Caco-2 (cell line): ENCODE results near the gene PPP1CC. TPM values are rescaled to one million over a fixed set of nuclear protein-coding genes. Genes with fewer than 3 reads are reported as not detected.

Experiments used
- BruUV-seq: library from RNA; stranded (reverse); fragments of 400-500 nt; replicated peaks from 2 replicates; lab custom pipeline; 2021; lab: Mats Ljungman, UMichigan
- CTCF ChIA-PET: fragments of 300-600 bp; sonication (Branson Sonifier 250); formaldehyde crosslinking; loops from one replicate; lab custom pipeline; 2022; ENCODE audit warnings: antibody characterized with exemption; lab: Charles Lee
- POLR2A ChIA-PET: fragments of 300-600 bp; sonication (Branson Sonifier 250); formaldehyde crosslinking; loops from one replicate; lab custom pipeline; 2022; ENCODE audit warnings: antibody characterized with exemption; lab: Charles Lee
- DNase-seq, 2 experiments: peaks; one replicate each; pipeline versions ENCODE4 v3.0.0 to v3.0.0-alpha.2; 2020 to 2022
- H3K27me3 ChIP-seq: replicated peaks from 2 replicates; pipeline ENCODE4 v1.6.0; 2011; ENCODE audit warnings: low read length; ENCODE audit not compliant: control insufficient read depth, insufficient read depth
- H3K36me3 ChIP-seq: 2 replicates; pipeline ENCODE4 v1.5.1; 2011; ENCODE audit warnings: low read length; ENCODE audit not compliant: control insufficient read depth, insufficient read depth
- H3K4me1 ChIP-seq: fragments of 250-450 bp; sonication (Bioruptor Pico); 2 replicates; pipeline ENCODE4 v1.5.1; 2020; ENCODE audit warnings: mild to moderate bottlenecking
- H3K4me3 ChIP-seq: 2 replicates; pipeline ENCODE4 v1.5.1; 2011; ENCODE audit warnings: low read depth, mild to moderate bottlenecking, control low read depth, low read length
- H3K9me3 ChIP-seq: fragments of 250-450 bp; sonication (Bioruptor Pico); 2 replicates; pipeline ENCODE4 v1.5.1; 2020; ENCODE audit warnings: mild to moderate bottlenecking, moderate library complexity
- H3K27ac Mint-ChIP-seq: one replicate; pipeline ENCODE4 v1.8.0; 2022; ENCODE audit warnings: mixed read lengths; ENCODE audit not compliant: unreplicated experiment
- H3K27me3 Mint-ChIP-seq: one replicate; pipeline ENCODE4 v1.8.0; 2022; ENCODE audit warnings: mixed read lengths; ENCODE audit not compliant: insufficient read depth, unreplicated experiment
- H3K36me3 Mint-ChIP-seq: one replicate; pipeline ENCODE4 v1.8.0; 2022; ENCODE audit warnings: mild to moderate bottlenecking, mixed read lengths; ENCODE audit not compliant: insufficient read depth, unreplicated experiment
- H3K4me1 Mint-ChIP-seq: one replicate; pipeline ENCODE4 v1.8.0; 2022; ENCODE audit warnings: low read depth, mixed read lengths; ENCODE audit not compliant: unreplicated experiment
- H3K4me3 Mint-ChIP-seq: one replicate; pipeline ENCODE4 v1.8.0; 2022; ENCODE audit warnings: mild to moderate bottlenecking, moderate library complexity, mixed read lengths; ENCODE audit not compliant: unreplicated experiment
- H3K9me3 Mint-ChIP-seq: one replicate; pipeline ENCODE4 v1.8.0; 2022; ENCODE audit warnings: mixed read lengths; ENCODE audit not compliant: unreplicated experiment
- CTCF ChIP-seq, 2 experiments: fragments of 200-600 bp in 1 of 2; IDR thresholded peaks; 1 replicate in 1 of 2; 2 replicates in 1 of 2; pipeline versions ENCODE4 v1.5.1 to v1.8.0; 2011 to 2022; ENCODE audit warnings: antibody characterized with exemption in 1 of 2, control low read depth in 1 of 2, inconsistent platforms in 1 of 2, low read depth in 1 of 2, low read length in 1 of 2, mild to moderate bottlenecking in 1 of 2, moderate library complexity in 1 of 2; ENCODE audit not compliant: insufficient read depth in 1 of 2, severe bottlenecking in 1 of 2, unreplicated experiment in 1 of 2
- intact Hi-C: fragments of 100-400 bp; cut with micrococcal nuclease; formaldehyde crosslinking; loops from one replicate; pipeline ENCODE4 v1.10.0; 2022; ENCODE audit not compliant: unreplicated experiment
- total RNA-seq: library from RNA; stranded (reverse); gene quantifications from 2 replicates; pipeline ENCODE4 v1.2.3, GENCODE V29; 2022

Gene PPP1CC
- total RNA-seq, 1 experiment from 2014 or later: 213 TPM

- ChIA-PET CTCF (no interaction called here), POLR2A (no interaction called here)
- intact Hi-C loops: loop anchor here (10.0 kb wide), 1 partner anchor 223 kb away; the partner anchor contains the start of genes FAM216A and GPN3
- Mint-ChIP-seq H3K4me3 (peak overlapping the region; percentile 60), H3K9me3 (no peaks in the 10 kb centered on the region), H3K27me3 (peaks cover 8% of the 10 kb centered on the region), H3K27ac (no peak overlapping the region), H3K4me1 (peaks cover 16% of the 10 kb centered on the region), H3K36me3 (no peaks in the 10 kb centered on the region)
- H3K4me3 ChIP-seq: no peak overlapping the region
- no peaks in the 10 kb centered on the region for H3K9me3 ChIP-seq
- BruUV-seq: no TSS peak
- no peak for TF ChIP-seq CTCF (IDR thresholded peaks at IDR 0.05; ENCODE audit: insufficient read depth in 1 of 2, low read depth in 1 of 2, low read length in 1 of 2, severe bottlenecking in 1 of 2, unreplicated experiment in 1 of 2)
- no peak for DNase-seq
- no peaks in the 10 kb centered on the region for H3K36me3 ChIP-seq
- H3K4me1 ChIP-seq: no peaks in the 10 kb centered on the region
- no peaks in the 10 kb centered on the region for H3K27me3 ChIP-seq
Measured at GRCh38 chr12:110687396-110688169, 55.1 kb downstream of the PPP1CC start.

- H3K4me3 ChIP-seq: no peak overlapping the region
- peaks cover 11% of the 10 kb centered on the region for H3K27me3 Mint-ChIP-seq
- no TSS peak for BruUV-seq
- TF ChIP-seq CTCF (IDR thresholded peaks at IDR 0.05; ENCODE audit: insufficient read depth in 1 of 2, low read depth in 1 of 2, low read length in 1 of 2, severe bottlenecking in 1 of 2, unreplicated experiment in 1 of 2): no peak
- ChIA-PET POLR2A (no interaction called here), CTCF (no interaction called here)
- no peak overlapping the region for H3K4me3 Mint-ChIP-seq
- no peaks in the 10 kb centered on the region for H3K27me3 ChIP-seq
- no peak overlapping the region for H3K27ac Mint-ChIP-seq
- DNase-seq: no peak
- no peaks in the 10 kb centered on the region for H3K9me3 Mint-ChIP-seq
- H3K4me1 ChIP-seq: no peaks in the 10 kb centered on the region
- no peaks in the 10 kb centered on the region for H3K36me3 ChIP-seq
- intact Hi-C loops: loop anchor here (10.0 kb wide), 1 partner anchor 222 kb away; the partner anchor contains the start of genes FAM216A and GPN3
- H3K4me1 Mint-ChIP-seq: peaks cover 16% of the 10 kb centered on the region
- H3K9me3 ChIP-seq: no peaks in the 10 kb centered on the region
- H3K36me3 Mint-ChIP-seq: no peaks in the 10 kb centered on the region
Measured at GRCh38 chr12:110686294-110686903, 56.3 kb downstream of the PPP1CC start.

DNA sequence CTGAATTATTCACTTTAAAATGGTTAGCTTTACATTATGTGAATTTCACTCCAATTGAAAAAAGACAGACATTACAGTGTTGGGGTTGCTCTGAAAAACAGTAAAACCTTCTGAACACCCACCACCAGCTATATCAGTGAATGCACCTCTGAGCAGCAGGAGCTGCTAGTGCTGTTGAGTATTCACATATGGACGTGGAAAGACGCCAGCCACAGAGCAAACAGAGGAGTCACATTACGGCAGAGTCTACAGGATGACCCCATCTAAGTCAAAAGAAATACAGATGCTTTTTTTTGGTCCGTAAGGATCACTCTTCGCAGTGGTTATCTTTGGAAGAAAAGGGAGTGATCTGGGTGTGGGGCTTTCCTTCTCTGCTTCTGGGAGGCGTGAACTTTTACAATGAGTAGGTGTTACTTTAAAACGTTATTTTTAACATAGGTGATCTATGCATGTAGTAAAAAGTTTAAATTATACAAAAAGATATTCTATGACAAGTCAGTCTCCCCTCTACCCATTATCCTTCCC is 58.3 kb downstream of the PPP1CC start:
- H3K27me3 Mint-ChIP-seq: peaks cover 11% of the 10 kb centered on the region
- no peak for DNase-seq
- CTCF ChIA-PET: no interaction called here
- Histone ChIP-seq H3K9me3 (no peaks in the 10 kb centered on the region), H3K36me3 (no peaks in the 10 kb centered on the region), H3K27me3 (no peaks in the 10 kb centered on the region), H3K4me3 (no peak overlapping the region), H3K4me1 (no peaks in the 10 kb centered on the region)
- TF ChIP-seq CTCF (IDR thresholded peaks at IDR 0.05; ENCODE audit: insufficient read depth in 1 of 2, low read depth in 1 of 2, low read length in 1 of 2, severe bottlenecking in 1 of 2, unreplicated experiment in 1 of 2): no peak
- no peak overlapping the region for H3K4me3 Mint-ChIP-seq
- H3K27ac Mint-ChIP-seq: no peak overlapping the region
- intact Hi-C loops: loop anchor here (10.0 kb wide), 1 partner anchor 220 kb away; the partner anchor contains the start of genes FAM216A and GPN3
- peaks cover 8% of the 10 kb centered on the region for H3K4me1 Mint-ChIP-seq
- POLR2A ChIA-PET: no interaction called here
- H3K9me3 Mint-ChIP-seq: no peaks in the 10 kb centered on the region
- H3K36me3 Mint-ChIP-seq: no peaks in the 10 kb centered on the region
- BruUV-seq: no TSS peak
